ENCODE measurements around the gene SSBP3. TPM values are rescaled to one million over a fixed set of nuclear protein-coding genes. Genes with fewer than 3 reads are reported as not detected.

The SSBP3 gene
- total RNA-seq, 1 experiment from 2014 or later, result 42.1 TPM

DNA sequence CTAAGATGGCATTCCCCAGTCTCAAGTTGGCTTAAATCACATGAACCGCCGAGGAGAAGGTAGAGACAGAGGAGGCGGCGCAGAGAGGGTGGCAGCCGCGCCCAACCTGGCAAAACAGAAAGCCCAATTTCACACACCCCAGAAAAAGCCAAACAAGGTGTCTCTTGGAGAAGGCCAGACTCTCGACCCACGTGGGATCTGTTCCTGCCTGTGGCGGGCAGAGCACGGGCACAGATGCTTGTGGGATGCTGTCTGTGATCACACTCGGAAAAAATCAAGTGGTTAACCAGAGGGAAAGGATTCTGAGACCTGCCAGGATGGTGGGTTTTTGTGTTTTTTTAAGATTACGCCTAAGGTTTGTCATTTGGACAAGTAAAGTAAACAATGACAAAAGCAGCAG, 125.5 kb downstream of the SSBP3 start:
- intact Hi-C loops (cut with micrococcal nuclease; ENCODE audit: unreplicated experiment), result no loop called here

DNA sequence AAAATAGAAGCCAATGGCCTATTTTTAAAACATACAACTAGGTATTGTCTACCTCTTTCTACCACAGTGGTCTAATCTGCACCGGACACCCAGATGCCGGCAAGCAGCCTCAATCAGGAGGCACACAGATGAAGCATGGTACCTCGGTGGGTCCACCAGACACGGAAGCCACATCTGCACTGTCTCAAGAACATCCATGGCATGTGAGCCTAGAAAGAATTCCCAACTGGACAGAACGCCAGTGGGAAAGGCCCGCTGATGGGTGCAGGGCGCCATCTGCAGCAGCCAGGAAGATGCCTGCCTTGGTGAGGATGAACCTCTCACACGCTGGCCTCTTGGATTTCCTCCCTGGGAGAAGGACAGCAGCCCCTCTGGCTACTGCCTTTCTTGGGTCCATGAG, 126.7 kb downstream of the SSBP3 start:
- POLR2A ChIA-PET, result no interaction called here
- H3K9me3 Mint-ChIP-seq (ENCODE audit: unreplicated experiment), result no peaks in the 10 kb centered on the region
- no peaks in the 10 kb centered on the region for H3K9me3 ChIP-seq
- H3K4me1 ChIP-seq, result peaks cover 16% of the 10 kb centered on the region
- no peak overlapping the region for H3K4me3 Mint-ChIP-seq (ENCODE audit: unreplicated experiment)
- H3K4me1 Mint-ChIP-seq (ENCODE audit: low read depth, unreplicated experiment), result peaks cover 11% of the 10 kb centered on the region
- TF ChIP-seq, protein P1, sequence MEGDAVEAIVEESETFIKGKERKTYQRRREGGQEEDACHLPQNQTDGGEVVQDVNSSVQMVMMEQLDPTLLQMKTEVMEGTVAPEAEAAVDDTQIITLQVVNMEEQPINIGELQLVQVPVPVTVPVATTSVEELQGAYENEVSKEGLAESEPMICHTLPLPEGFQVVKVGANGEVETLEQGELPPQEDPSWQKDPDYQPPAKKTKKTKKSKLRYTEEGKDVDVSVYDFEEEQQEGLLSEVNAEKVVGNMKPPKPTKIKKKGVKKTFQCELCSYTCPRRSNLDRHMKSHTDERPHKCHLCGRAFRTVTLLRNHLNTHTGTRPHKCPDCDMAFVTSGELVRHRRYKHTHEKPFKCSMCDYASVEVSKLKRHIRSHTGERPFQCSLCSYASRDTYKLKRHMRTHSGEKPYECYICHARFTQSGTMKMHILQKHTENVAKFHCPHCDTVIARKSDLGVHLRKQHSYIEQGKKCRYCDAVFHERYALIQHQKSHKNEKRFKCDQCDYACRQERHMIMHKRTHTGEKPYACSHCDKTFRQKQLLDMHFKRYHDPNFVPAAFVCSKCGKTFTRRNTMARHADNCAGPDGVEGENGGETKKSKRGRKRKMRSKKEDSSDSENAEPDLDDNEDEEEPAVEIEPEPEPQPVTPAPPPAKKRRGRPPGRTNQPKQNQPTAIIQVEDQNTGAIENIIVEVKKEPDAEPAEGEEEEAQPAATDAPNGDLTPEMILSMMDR (IDR thresholded peaks at IDR 0.05; ENCODE audit: insufficient read depth in 1 of 2, low read depth in 1 of 2, low read length in 1 of 2, severe bottlenecking in 1 of 2, unreplicated experiment in 1 of 2), result no peak
- H3K36me3 Mint-ChIP-seq (ENCODE audit: insufficient read depth, unreplicated experiment), result peaks cover 9% of the 10 kb centered on the region
- CTCF ChIA-PET, result no interaction called here
- H3K27me3 Mint-ChIP-seq (ENCODE audit: insufficient read depth, unreplicated experiment), result no peaks in the 10 kb centered on the region
- no peaks in the 10 kb centered on the region; the same call in 1 of the 2 replicates for H3K36me3 ChIP-seq (ENCODE audit: control insufficient read depth, insufficient read depth, low read length)
- no TSS peak for BruUV-seq (replicated peaks)
- no peak overlapping the region for H3K27ac Mint-ChIP-seq (ENCODE audit: unreplicated experiment)
- no peak overlapping the region for H3K4me3 ChIP-seq (ENCODE audit: low read depth, low read length)
- intact Hi-C loops (cut with micrococcal nuclease; ENCODE audit: unreplicated experiment), result no loop called here
- no peaks in the 10 kb centered on the region for H3K27me3 ChIP-seq (replicated peaks; ENCODE audit: control insufficient read depth, insufficient read depth, low read length)
- no peak for DNase-seq

More for the DNA sequence above, 125.5 kb downstream of the SSBP3 start:
- Histone ChIP-seq H3K4me3 (ENCODE audit: low read depth, low read length) (no peak overlapping the region), H3K36me3 (ENCODE audit: control insufficient read depth, insufficient read depth, low read length) (no peaks in the 10 kb centered on the region; the same call in 1 of the 2 replicates), H3K4me1 (peaks cover 16% of the 10 kb centered on the region), H3K27me3 (replicated peaks; ENCODE audit: control insufficient read depth, insufficient read depth, low read length) (no peaks in the 10 kb centered on the region), H3K9me3 (no peaks in the 10 kb centered on the region)
- Mint-ChIP-seq H3K4me1 (ENCODE audit: low read depth, unreplicated experiment) (peaks cover 11% of the 10 kb centered on the region), H3K27ac (ENCODE audit: unreplicated experiment) (no peak overlapping the region), H3K36me3 (ENCODE audit: insufficient read depth, unreplicated experiment) (peaks cover 9% of the 10 kb centered on the region), H3K27me3 (ENCODE audit: insufficient read depth, unreplicated experiment) (no peaks in the 10 kb centered on the region), H3K4me3 (ENCODE audit: unreplicated experiment) (no peak overlapping the region), H3K9me3 (ENCODE audit: unreplicated experiment) (no peaks in the 10 kb centered on the region)
- ChIA-PET CTCF (no interaction called here), POLR2A (interaction anchor here (0.6 kb wide), 1 partner anchor 962 kb away, joined by 3 read pairs; no protein-coding TSS in a partner anchor)
- no TSS peak for BruUV-seq (replicated peaks)
- TF ChIP-seq, protein P1 (IDR thresholded peaks at IDR 0.05; ENCODE audit: insufficient read depth in 1 of 2, low read depth in 1 of 2, low read length in 1 of 2, severe bottlenecking in 1 of 2, unreplicated experiment in 1 of 2), result no peak
- no peak for DNase-seq

DNA sequence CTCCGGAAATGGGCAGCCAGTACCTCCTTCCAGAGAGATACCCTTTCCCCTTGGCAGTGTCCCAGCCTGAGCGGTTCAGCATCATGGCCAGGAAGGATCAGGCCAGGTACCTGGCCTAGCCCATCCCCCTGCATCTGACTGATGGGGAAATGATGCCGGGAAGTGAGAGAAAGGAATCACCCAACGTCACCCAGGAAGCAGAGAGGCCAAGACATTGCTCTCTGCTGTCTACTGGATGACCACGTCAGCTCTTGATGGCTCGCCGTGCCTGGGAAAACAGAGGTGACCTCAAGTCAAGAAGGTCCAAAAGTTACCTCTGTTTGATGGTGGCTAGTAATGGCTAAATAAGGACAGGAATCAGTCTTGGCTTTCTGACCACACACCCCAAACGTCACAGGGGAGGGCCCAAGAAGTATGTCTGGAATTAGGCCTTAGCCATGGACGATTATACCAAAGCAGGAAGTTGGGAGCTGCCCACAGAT, 127.2 kb downstream of the SSBP3 start:
- CTCF ChIA-PET, result no interaction called here
- TF ChIP-seq, protein P1 (IDR thresholded peaks at IDR 0.05; ENCODE audit: insufficient read depth in 1 of 2, low read depth in 1 of 2, low read length in 1 of 2, severe bottlenecking in 1 of 2, unreplicated experiment in 1 of 2), result no peak

More for the DNA sequence above, 127.2 kb downstream of the SSBP3 start:
- POLR2A ChIA-PET, result no interaction called here
- intact Hi-C loops (cut with micrococcal nuclease; ENCODE audit: unreplicated experiment), result no loop called here
- no peak overlapping the region for H3K4me3 ChIP-seq (ENCODE audit: low read depth, low read length)
- H3K4me3 Mint-ChIP-seq (ENCODE audit: unreplicated experiment), result no peak overlapping the region
- no peaks in the 10 kb centered on the region; the same call in 1 of the 2 replicates for H3K36me3 ChIP-seq (ENCODE audit: control insufficient read depth, insufficient read depth, low read length)
- H3K9me3 Mint-ChIP-seq (ENCODE audit: unreplicated experiment), result no peaks in the 10 kb centered on the region
- H3K36me3 Mint-ChIP-seq (ENCODE audit: insufficient read depth, unreplicated experiment), result peaks cover 9% of the 10 kb centered on the region
- no peak for DNase-seq
- BruUV-seq (replicated peaks), result no TSS peak
- no peaks in the 10 kb centered on the region for H3K27me3 Mint-ChIP-seq (ENCODE audit: insufficient read depth, unreplicated experiment)
- peaks cover 11% of the 10 kb centered on the region for H3K4me1 Mint-ChIP-seq (ENCODE audit: low read depth, unreplicated experiment)
- H3K9me3 ChIP-seq, result no peaks in the 10 kb centered on the region
- no peak overlapping the region for H3K27ac Mint-ChIP-seq (ENCODE audit: unreplicated experiment)
- no peaks in the 10 kb centered on the region for H3K27me3 ChIP-seq (replicated peaks; ENCODE audit: control insufficient read depth, insufficient read depth, low read length)
- H3K4me1 ChIP-seq, result peaks cover 16% of the 10 kb centered on the region
